HCT116 (cell line): ENCODE data around the gene SLC7A5. TPM values are rescaled to one million over a fixed set of nuclear protein-coding genes. Genes with fewer than 3 reads are reported as not detected.

Experiments
- ATAC-seq: fragments of 200-7000 bp; cut with Tn5 transposase; 2 replicates; pipeline ENCODE4 v1.9.1; 2020; ENCODE audit warnings: mild to moderate bottlenecking, moderate library complexity
- BruUV-seq: library from RNA; stranded (reverse); fragments of 400-500 nt; replicated peaks from 2 replicates; lab custom pipeline; 2021; lab: Mats Ljungman, UMichigan
- CTCF ChIA-PET: fragments of 300-600 bp; sonication (Branson Sonifier 250); formaldehyde crosslinking; loops from one replicate; lab custom pipeline; 2021; ENCODE audit warnings: antibody characterized with exemption; lab: Charles Lee
- POLR2A ChIA-PET: fragments of 300-600, 350-600 bp; sonication (Branson Sonifier 250); formaldehyde crosslinking; loops from one replicate; lab custom pipeline; 2021; ENCODE audit warnings: antibody characterized with exemption; lab: Charles Lee
- RAD21 ChIA-PET, 2 experiments: fragments of 300-600 bp; sonication (Branson Sonifier 250); formaldehyde crosslinking; loops; one replicate each; lab custom pipeline; 2023; ENCODE audit warnings: low total read pairs in 2 of 2; ENCODE audit not compliant: uncharacterized antibody in 2 of 2, unreplicated experiment in 2 of 2, low non-redundant PET in 1 of 2; lab: Charles Lee
- DNase-seq: peaks from one replicate; pipeline ENCODE4 v3.0.0-alpha.2; 2010; ENCODE audit warnings: low read depth, low spot score
- H2AFZ ChIP-seq: fragments of 200-600 bp; shearing (Covaris generic), sonication (generic); 2 replicates; pipeline ENCODE4 v1.6.1; 2017; ENCODE audit warnings: low read depth, mixed run types, mixed read lengths, antibody characterized with exemption, low read length; ENCODE audit not compliant: poor library complexity, severe bottlenecking
- H3K27ac ChIP-seq: 2 replicates; pipeline ENCODE4 v1.5.1; 2012; ENCODE audit warnings: low read depth, low read length
- H3K27me3 ChIP-seq: fragments of 200-600 bp; sonication (generic); 2 replicates; pipeline ENCODE4 v1.6.1; 2016; ENCODE audit warnings: mixed run types, low read length, mixed read lengths; ENCODE audit not compliant: insufficient read depth
- H3K36me3 ChIP-seq, 2 experiments: fragments of 200-500 bp in 1 of 2; fragments of 200-600 bp in 1 of 2; sonication (Bioruptor generic) in 1 of 2; sonication (generic) in 1 of 2; 2 replicates each; pipeline versions ENCODE4 v1.5.1 to v1.6.1; 2014 to 2016; ENCODE audit warnings: low read length in 2 of 2, inconsistent platforms in 1 of 2, mixed read lengths in 1 of 2, mixed run types in 1 of 2; ENCODE audit not compliant: insufficient read depth in 2 of 2, control insufficient read depth in 1 of 2
- H3K4me1 ChIP-seq, 2 experiments: fragments of 200-600 bp in 1 of 2; sonication (generic) in 1 of 2; 2 replicates each; pipeline versions ENCODE4 v1.5.1 to v1.6.1; 2012 to 2017; ENCODE audit warnings: low read length in 2 of 2, inconsistent platforms in 1 of 2, mild to moderate bottlenecking in 1 of 2, mixed read lengths in 1 of 2, mixed run types in 1 of 2, moderate library complexity in 1 of 2; ENCODE audit not compliant: insufficient read depth in 2 of 2, control insufficient read depth in 1 of 2
- H3K4me2 ChIP-seq: fragments of 200-600 bp; sonication (generic); 2 replicates; pipeline ENCODE4 v1.6.1; 2017; ENCODE audit warnings: mixed run types, low read length, mixed read lengths
- H3K4me3 ChIP-seq, 2 experiments: fragments of 200-600 bp in 1 of 2; sonication (generic) in 1 of 2; replicated peaks in 1 of 2; 2 replicates each; pipeline ENCODE4 v1.5.1; 2011 to 2016; ENCODE audit warnings: low read length in 2 of 2, control low read depth in 1 of 2, low read depth in 1 of 2, mild to moderate bottlenecking in 1 of 2, mixed read lengths in 1 of 2, mixed run types in 1 of 2
- H3K79me2 ChIP-seq: fragments of 200-600 bp; sonication (generic); 2 replicates; pipeline ENCODE4 v1.6.1; 2017; ENCODE audit warnings: mild to moderate bottlenecking, mixed run types, low read length, moderate library complexity, mixed read lengths; ENCODE audit not compliant: insufficient read depth
- H3K9ac ChIP-seq: fragments of 200-600 bp; sonication (generic); 2 replicates; pipeline ENCODE4 v1.6.1; 2016; ENCODE audit warnings: low read length, mixed read lengths
- H3K9me2 ChIP-seq: fragments of 200-600 bp; sonication (generic), shearing (Covaris generic); 2 replicates; pipeline ENCODE4 v1.6.1; 2017; ENCODE audit warnings: mixed run types, mild to moderate bottlenecking, moderate library complexity; ENCODE audit not compliant: insufficient read depth
- H3K9me3 ChIP-seq, 2 experiments: fragments of 200-500 bp in 1 of 2; fragments of 200-600 bp in 1 of 2; sonication (Bioruptor generic) in 1 of 2; sonication (generic) in 1 of 2; 2 replicates each; pipeline ENCODE4 v1.6.1; 2014 to 2017; ENCODE audit warnings: low read length in 2 of 2, mixed read lengths in 2 of 2, inconsistent platforms in 1 of 2, low read depth in 1 of 2, mild to moderate bottlenecking in 1 of 2, mixed run types in 1 of 2, moderate library complexity in 1 of 2; ENCODE audit not compliant: control insufficient read depth in 1 of 2, insufficient read depth in 1 of 2
- H4K20me1 ChIP-seq: fragments of 200-600 bp; sonication (generic), shearing (Covaris generic); 2 replicates; pipeline ENCODE4 v1.6.1; 2017; ENCODE audit warnings: mixed run types, mild to moderate bottlenecking, moderate library complexity; ENCODE audit not compliant: insufficient read depth
- EZH2phosphoT487 ChIP-seq: fragments of 200-600 bp; IDR thresholded peaks from 2 replicates; pipeline ENCODE4 v1.6.1; 2018; ENCODE audit warnings: antibody characterized with exemption, borderline replicate concordance
- RAD21 ChIP-seq: IDR thresholded peaks from 2 replicates; pipeline ENCODE4 v1.6.1; 2012; ENCODE audit warnings: low read depth, mild to moderate bottlenecking
- SIN3A ChIP-seq: IDR thresholded peaks from 2 replicates; pipeline ENCODE4 v1.6.1; 2012; ENCODE audit warnings: low read depth
- SRF ChIP-seq: IDR thresholded peaks from 2 replicates; pipeline ENCODE4 v1.6.1; 2012; ENCODE audit warnings: low read depth
- TCF7L2 ChIP-seq: IDR thresholded peaks from 2 replicates; pipeline ENCODE4 v1.7.0; 2011; ENCODE audit warnings: borderline replicate concordance, inconsistent platforms; ENCODE audit not compliant: insufficient read depth, insufficient read length; ENCODE audit errors: extremely low read depth
- ZFX ChIP-seq: fragments of 450-650 bp; IDR thresholded peaks from 2 replicates; pipeline ENCODE4 v1.6.1; 2017
- ZNF274 ChIP-seq: fragments of 200-500 bp; sonication (Bioruptor generic); IDR thresholded peaks from 2 replicates; pipeline ENCODE4 v1.6.1; 2014; ENCODE audit warnings: mild to moderate bottlenecking, low read depth, low read length, inconsistent platforms
- intact Hi-C: fragments of 100-400 bp; cut with micrococcal nuclease; formaldehyde crosslinking; loops from 2 replicates; pipeline ENCODE4 v1.10.0; 2022
- total RNA-seq: library from RNA; stranded (reverse); gene quantifications from one replicate; pipeline ENCODE4 v1.2.1, GENCODE V29; 2021; ENCODE audit not compliant: unreplicated experiment
- TF ChIP-seq, protein P1 (sequence below): IDR thresholded peaks from 2 replicates; pipeline ENCODE4 v1.6.1; 2012
- TF ChIP-seq, protein P2 (sequence below), 3 experiments: fragments of 200-600 bp in 1 of 3; sonication (generic) in 1 of 3; IDR thresholded peaks in 2 of 3; conservative IDR thresholded peaks in 1 of 3; 2 replicates each; pipeline ENCODE4 v1.5.1; 2012 to 2017; ENCODE audit warnings: low read depth in 2 of 3, low read length in 2 of 3, antibody characterized with exemption in 1 of 3, borderline replicate concordance in 1 of 3, control low read depth in 1 of 3, mild to moderate bottlenecking in 1 of 3, mixed read lengths in 1 of 3, mixed run types in 1 of 3, moderate library complexity in 1 of 3; ENCODE audit not compliant: insufficient read depth in 1 of 3
- TF ChIP-seq, protein P3 (sequence below): IDR thresholded peaks from 2 replicates; pipeline ENCODE4 v1.6.1; 2012; ENCODE audit warnings: low read depth
- TF ChIP-seq, protein P4 (sequence below): IDR thresholded peaks from 2 replicates; pipeline ENCODE4 v1.6.1; 2012

Gene SLC7A5
- total RNA-seq, 1 experiment from 2014 or later, result 482 TPM

DNA sequence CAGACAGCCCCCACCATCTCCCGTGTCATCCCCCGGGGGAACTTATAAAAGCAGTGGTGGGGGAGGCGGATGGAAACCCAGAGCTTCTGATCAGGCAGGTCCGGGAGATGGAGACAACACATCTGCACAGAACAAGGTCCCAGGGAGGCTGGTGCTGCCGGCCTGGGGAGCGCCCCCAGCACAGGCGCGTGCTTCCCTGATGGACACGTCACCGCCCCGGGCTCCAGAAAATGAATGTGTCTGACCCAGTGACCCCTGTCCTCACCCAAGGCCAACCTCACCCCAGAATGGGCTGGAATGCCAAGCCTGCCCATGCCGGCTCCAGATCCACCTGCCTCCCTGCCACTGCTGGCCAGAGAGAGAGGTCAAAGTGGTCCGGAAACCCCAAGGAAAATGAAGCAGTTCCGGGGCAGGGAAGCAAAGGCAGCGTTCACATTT, 12.5 kb downstream of the SLC7A5 start:
- no TSS peak for BruUV-seq
- H4K20me1 ChIP-seq, result peaks cover 55% of the 10 kb centered on the region; the same call in 1 of the 2 replicates
- CTCF ChIA-PET, result interaction anchor here (1.2 kb wide), 1 partner anchor 15 kb away, joined by 3 read pairs; no protein-coding TSS in a partner anchor

More for the DNA sequence above, 12.5 kb downstream of the SLC7A5 start:
- POLR2A ChIA-PET, result interaction anchor here (1.1 to 1.2 kb wide), 3 partner anchors 8 to 13 kb away, joined by 3 to 4 read pairs (median 4); partner anchors contain the start of gene SLC7A5
- Histone ChIP-seq H3K9me3 (no peaks in the 10 kb centered on the region), H2AFZ (no peak overlapping the region), H3K27me3 (no peaks in the 10 kb centered on the region), H3K4me3 (no peak overlapping the region), H3K27ac (no peak overlapping the region; the same call in 1 of the 2 replicates), H3K79me2 (peaks cover 99% of the 10 kb centered on the region), H3K36me3 (peaks cover 6 to 59% of the 10 kb centered on the region in 2 experiments; a peak in 3 of 4 replicates), H3K4me1 (peaks cover 48 to 54% of the 10 kb centered on the region in 2 experiments), H3K9me2 (no peaks in the 10 kb centered on the region), H3K4me2 (no peak overlapping the region), H3K9ac (no peak overlapping the region)
- no peak for DNase-seq
- no peak for ATAC-seq
- RAD21 ChIA-PET, result no interaction called here
- intact Hi-C loops, result no loop called here
- TF ChIP-seq SIN3A (no peak), EZH2phosphoT487 (no peak), TCF7L2 (no peak), ZFX (no peak), SRF (no peak), ZNF274 (no peak), RAD21 (no peak)
- TF ChIP-seq, protein P1, sequence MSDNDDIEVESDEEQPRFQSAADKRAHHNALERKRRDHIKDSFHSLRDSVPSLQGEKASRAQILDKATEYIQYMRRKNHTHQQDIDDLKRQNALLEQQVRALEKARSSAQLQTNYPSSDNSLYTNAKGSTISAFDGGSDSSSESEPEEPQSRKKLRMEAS, result no peak
- TF ChIP-seq, protein P2, sequence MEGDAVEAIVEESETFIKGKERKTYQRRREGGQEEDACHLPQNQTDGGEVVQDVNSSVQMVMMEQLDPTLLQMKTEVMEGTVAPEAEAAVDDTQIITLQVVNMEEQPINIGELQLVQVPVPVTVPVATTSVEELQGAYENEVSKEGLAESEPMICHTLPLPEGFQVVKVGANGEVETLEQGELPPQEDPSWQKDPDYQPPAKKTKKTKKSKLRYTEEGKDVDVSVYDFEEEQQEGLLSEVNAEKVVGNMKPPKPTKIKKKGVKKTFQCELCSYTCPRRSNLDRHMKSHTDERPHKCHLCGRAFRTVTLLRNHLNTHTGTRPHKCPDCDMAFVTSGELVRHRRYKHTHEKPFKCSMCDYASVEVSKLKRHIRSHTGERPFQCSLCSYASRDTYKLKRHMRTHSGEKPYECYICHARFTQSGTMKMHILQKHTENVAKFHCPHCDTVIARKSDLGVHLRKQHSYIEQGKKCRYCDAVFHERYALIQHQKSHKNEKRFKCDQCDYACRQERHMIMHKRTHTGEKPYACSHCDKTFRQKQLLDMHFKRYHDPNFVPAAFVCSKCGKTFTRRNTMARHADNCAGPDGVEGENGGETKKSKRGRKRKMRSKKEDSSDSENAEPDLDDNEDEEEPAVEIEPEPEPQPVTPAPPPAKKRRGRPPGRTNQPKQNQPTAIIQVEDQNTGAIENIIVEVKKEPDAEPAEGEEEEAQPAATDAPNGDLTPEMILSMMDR (IDR thresholded peaks at IDR 0.05 in 2 of 3, conservative IDR thresholded peaks at IDR 0.05 in 1 of 3; ENCODE audit: borderline replicate concordance in 1 of 3, insufficient read depth in 1 of 3, low read depth in 2 of 3, low read length in 2 of 3), result no peak
- TF ChIP-seq, protein P3, sequence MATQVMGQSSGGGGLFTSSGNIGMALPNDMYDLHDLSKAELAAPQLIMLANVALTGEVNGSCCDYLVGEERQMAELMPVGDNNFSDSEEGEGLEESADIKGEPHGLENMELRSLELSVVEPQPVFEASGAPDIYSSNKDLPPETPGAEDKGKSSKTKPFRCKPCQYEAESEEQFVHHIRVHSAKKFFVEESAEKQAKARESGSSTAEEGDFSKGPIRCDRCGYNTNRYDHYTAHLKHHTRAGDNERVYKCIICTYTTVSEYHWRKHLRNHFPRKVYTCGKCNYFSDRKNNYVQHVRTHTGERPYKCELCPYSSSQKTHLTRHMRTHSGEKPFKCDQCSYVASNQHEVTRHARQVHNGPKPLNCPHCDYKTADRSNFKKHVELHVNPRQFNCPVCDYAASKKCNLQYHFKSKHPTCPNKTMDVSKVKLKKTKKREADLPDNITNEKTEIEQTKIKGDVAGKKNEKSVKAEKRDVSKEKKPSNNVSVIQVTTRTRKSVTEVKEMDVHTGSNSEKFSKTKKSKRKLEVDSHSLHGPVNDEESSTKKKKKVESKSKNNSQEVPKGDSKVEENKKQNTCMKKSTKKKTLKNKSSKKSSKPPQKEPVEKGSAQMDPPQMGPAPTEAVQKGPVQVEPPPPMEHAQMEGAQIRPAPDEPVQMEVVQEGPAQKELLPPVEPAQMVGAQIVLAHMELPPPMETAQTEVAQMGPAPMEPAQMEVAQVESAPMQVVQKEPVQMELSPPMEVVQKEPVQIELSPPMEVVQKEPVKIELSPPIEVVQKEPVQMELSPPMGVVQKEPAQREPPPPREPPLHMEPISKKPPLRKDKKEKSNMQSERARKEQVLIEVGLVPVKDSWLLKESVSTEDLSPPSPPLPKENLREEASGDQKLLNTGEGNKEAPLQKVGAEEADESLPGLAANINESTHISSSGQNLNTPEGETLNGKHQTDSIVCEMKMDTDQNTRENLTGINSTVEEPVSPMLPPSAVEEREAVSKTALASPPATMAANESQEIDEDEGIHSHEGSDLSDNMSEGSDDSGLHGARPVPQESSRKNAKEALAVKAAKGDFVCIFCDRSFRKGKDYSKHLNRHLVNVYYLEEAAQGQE, result no peak
- TF ChIP-seq, protein P4, sequence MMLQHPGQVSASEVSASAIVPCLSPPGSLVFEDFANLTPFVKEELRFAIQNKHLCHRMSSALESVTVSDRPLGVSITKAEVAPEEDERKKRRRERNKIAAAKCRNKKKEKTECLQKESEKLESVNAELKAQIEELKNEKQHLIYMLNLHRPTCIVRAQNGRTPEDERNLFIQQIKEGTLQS, result no peak
